ENCODE measurements around the gene D2HGDH.
"Not testable (repeated sequence)": the region's sequence is repeated elsewhere in the genome, so short reads cannot be mapped to it uniquely, and the experiment has no call there.

The D2HGDH gene

GRCh38 chr2:241817821-241818215 is 83.4 kb downstream of the D2HGDH start:
- not testable (repeated sequence) for H3K9me3 Mint-ChIP-seq; H3K4me1 Mint-ChIP-seq (ENCODE audit: low read depth); H3K36me3 Mint-ChIP-seq (ENCODE audit: low read depth); H3K27me3 Mint-ChIP-seq; H3K27ac Mint-ChIP-seq
- peak overlapping the region; percentile 13 for H3K4me3 Mint-ChIP-seq

Data from stimulated activated naive CD8-positive, alpha-beta T cell treated with anti-CD3 and anti-CD28 coated beads, Interleukin-15, Interleukin-2, amounts not matched to agents 100 ng/mL and 50 ng/mL, for 24 hours (primary cell).